Esophagus (tissue), 2 donors: ENCODE data around the gene SMG7. TPM values are rescaled to one million over a fixed set of nuclear protein-coding genes. Genes with fewer than 3 reads are reported as not detected.
A peak's percentile ranks its signal among the peaks of the same experiment; 100 is the strongest.
"Not testable (repeated sequence)": the region's sequence is repeated elsewhere in the genome, so short reads cannot be mapped to it uniquely, and the experiment has no call there.

Source experiments
- H3K27ac ChIP-seq, 2 donors: one replicate each; pipeline ENCODE4 v1.5.1; 2013; ENCODE audit warnings: low read depth in 2 of 2, mild to moderate bottlenecking in 2 of 2, inconsistent platforms in 1 of 2, low read length in 1 of 2, moderate library complexity in 1 of 2
- H3K27me3 ChIP-seq, 2 donors: one replicate each; pipeline ENCODE4 v1.6.1; 2013; ENCODE audit warnings: low read length in 2 of 2, control low read depth in 1 of 2, mild to moderate bottlenecking in 1 of 2; ENCODE audit not compliant: insufficient read depth in 2 of 2, control insufficient read depth in 1 of 2
- H3K36me3 ChIP-seq, 2 donors: one replicate each; pipeline ENCODE4 v1.6.1; 2013; ENCODE audit warnings: low read length in 1 of 2; ENCODE audit not compliant: control insufficient read depth in 2 of 2, insufficient read depth in 2 of 2
- H3K4me1 ChIP-seq, 2 donors: one replicate each; pipeline ENCODE4 v1.6.1; 2013; ENCODE audit warnings: low read length in 1 of 2; ENCODE audit not compliant: control insufficient read depth in 2 of 2, insufficient read depth in 2 of 2
- H3K4me3 ChIP-seq, 2 donors: one replicate each; pipeline ENCODE4 v1.5.1; 2013; ENCODE audit warnings: low read length in 2 of 2, mild to moderate bottlenecking in 2 of 2, low read depth in 1 of 2, moderate library complexity in 1 of 2
- H3K9me3 ChIP-seq, 2 donors: one replicate each; pipeline ENCODE4 v1.6.1; 2013; ENCODE audit warnings: mild to moderate bottlenecking in 2 of 2, low read depth in 1 of 2, low read length in 1 of 2, moderate library complexity in 1 of 2; ENCODE audit not compliant: control insufficient read depth in 2 of 2, insufficient read depth in 1 of 2
- WGBS, 2 donors: extraction: QIAGEN DNeasy Blood & Tissue Kit; methylation state at CpG; one replicate each; pipeline ENCODE4 v1.1.7; 2013; 5-methylcytosine and 5-hydroxymethylcytosine counted together
- polyA plus RNA-seq, 2 donors: library from polyadenylated mRNA; stranded (reverse); fragments of 200-250 nt; gene quantifications; one replicate each; pipeline ENCODE4 v1.2.3, GENCODE V29; 2013
- donor health status: healthy with polysubstance abuse.
- donor health status: Bipolar disorder and iron deficiency.

The SMG7 gene
- polyA plus RNA-seq, result 10 to 100 TPM; 13.2 to 14.3 TPM

DNA sequence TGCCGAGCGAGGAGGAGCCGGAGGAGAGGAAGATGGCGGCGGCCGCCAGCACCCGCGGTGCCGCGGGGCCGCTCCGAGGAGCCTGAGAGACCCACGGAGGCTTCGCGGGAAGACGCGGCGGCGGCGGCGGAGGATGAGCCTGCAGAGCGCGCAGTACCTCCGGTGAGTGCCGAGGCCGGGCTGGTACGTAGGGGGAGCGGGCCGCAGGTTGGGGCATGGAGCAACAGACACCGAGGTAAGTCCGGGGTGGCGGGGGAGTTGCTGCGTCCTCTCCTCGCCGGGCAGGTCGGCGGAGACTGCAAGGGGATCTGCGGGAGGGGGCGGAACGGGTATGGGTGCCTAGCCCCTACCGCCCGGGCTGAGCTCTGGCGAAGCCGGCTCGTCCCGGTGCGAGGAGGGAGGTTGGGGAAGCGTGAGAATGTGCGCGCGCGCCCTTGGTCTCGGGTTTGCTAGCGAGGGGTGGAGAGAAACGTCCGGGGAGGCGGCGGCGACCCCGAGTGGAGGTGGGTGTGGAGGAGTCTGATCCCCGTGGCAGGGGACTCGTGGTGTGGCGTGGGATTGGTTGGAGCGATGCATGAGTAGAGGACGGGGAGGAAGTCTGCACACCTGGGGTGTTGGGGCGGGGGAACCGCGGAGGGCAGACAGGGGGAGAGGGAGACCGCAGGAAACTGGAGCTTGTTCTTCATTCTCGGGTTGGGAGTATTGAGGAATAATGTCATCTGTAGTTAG is at the start of gene SMG7:
Gene SMG7 (plus strand): TSS at position 12 of the 729 bp plus-strand sequence. CDS start 122 bp downstream, at position 134.
- 0 to 1% methylated on average over 69 to 70 of the region's 70 CpGs for WGBS, 2 donors
- peak within 1 kb of the TSS; percentile 76 to 99 for H3K4me3 ChIP-seq
- H3K4me1 ChIP-seq, result peaks cover 0 to 3% of the 10 kb centered on the region in 2 donors
- H3K27ac ChIP-seq, result peak within 1 kb of the TSS; percentile 97 to 100
- H3K27me3 ChIP-seq, result no peaks in the 10 kb centered on the region
- no peaks in the 10 kb centered on the region for H3K9me3 ChIP-seq
- H3K36me3 ChIP-seq, result no peaks in the 10 kb centered on the region

GRCh38 chr1:183423541-183423940 is 48.8 kb upstream of the SMG7 start:
- Histone ChIP-seq H3K4me3 (no peak overlapping the region), H3K27ac (no peak overlapping the region)
- 41 to 43% methylated on average over 1 of the region's 1 CpG for WGBS, 2 donors

GRCh38 chr1:183424691-183425090 is 47.6 kb upstream of the SMG7 start:
- H3K4me3 ChIP-seq, result no peak overlapping the region
- H3K36me3 ChIP-seq, result no peaks in the 10 kb centered on the region
- H3K27me3 ChIP-seq, result peaks cover 0 to 2% of the 10 kb centered on the region in 2 donors
- no peak overlapping the region for H3K27ac ChIP-seq
- no peaks in the 10 kb centered on the region for H3K4me1 ChIP-seq
- H3K9me3 ChIP-seq, result no peaks in the 10 kb centered on the region

More at GRCh38 chr1:183423541-183423940, 48.8 kb upstream of the SMG7 start:
- peaks cover 0 to 2% of the 10 kb centered on the region in 2 donors for H3K27me3 ChIP-seq
- no peaks in the 10 kb centered on the region for H3K4me1 ChIP-seq
- no peaks in the 10 kb centered on the region for H3K36me3 ChIP-seq
- H3K9me3 ChIP-seq, result no peaks in the 10 kb centered on the region

- not testable (repeated sequence) for H3K27me3 ChIP-seq, H3K36me3 ChIP-seq, H3K27ac ChIP-seq, H3K9me3 ChIP-seq, H3K4me1 ChIP-seq, H3K4me3 ChIP-seq
- WGBS, 2 donors, result 41% methylated on average over 2 to 3 of the region's 3 CpGs
Measured at GRCh38 chr1:183427591-183427990, 44.7 kb upstream of the SMG7 start.

DNA sequence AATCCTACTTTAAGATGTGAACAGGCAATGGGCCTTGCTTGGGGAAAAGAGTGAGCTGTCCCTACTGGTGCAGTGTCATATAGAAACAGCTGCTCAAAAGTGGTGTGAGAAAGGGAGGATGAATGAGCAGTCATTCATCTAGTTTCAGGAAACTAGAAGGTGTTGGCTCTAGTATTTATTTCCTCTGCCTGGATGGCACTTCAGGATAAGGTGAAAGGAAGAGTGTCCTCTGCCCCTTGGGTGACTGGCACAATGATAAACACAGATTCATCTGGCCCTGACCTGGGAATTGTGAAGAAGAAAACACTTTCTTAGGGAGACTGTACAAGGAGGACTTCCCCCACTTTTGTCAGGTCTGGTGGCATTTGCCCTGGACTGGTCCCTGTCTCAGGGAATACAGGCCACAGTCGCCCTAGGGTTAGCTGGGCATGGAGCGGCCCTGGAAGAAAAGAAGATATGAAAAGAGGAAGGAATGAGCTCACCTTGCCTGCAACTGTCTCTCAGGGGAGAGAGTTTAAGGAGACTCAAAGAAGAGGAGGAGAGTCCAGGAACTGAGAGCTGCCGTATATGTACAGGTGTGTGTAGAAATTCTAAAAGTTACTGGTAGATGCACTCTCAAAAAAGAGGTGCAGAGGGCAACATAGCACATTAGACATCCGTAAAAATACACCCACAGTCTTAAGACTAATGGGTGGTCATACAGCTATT is 40.3 kb upstream of the SMG7 start:
- no peaks in the 10 kb centered on the region for H3K4me1 ChIP-seq
- H3K4me3 ChIP-seq, result no peak overlapping the region
- no peaks in the 10 kb centered on the region for H3K27me3 ChIP-seq
- H3K36me3 ChIP-seq, result no peaks in the 10 kb centered on the region
- H3K9me3 ChIP-seq, result no peaks in the 10 kb centered on the region
- WGBS, 2 donors, result 86 to 89% methylated on average over 4 of the region's 4 CpGs
- no peak overlapping the region for H3K27ac ChIP-seq

DNA sequence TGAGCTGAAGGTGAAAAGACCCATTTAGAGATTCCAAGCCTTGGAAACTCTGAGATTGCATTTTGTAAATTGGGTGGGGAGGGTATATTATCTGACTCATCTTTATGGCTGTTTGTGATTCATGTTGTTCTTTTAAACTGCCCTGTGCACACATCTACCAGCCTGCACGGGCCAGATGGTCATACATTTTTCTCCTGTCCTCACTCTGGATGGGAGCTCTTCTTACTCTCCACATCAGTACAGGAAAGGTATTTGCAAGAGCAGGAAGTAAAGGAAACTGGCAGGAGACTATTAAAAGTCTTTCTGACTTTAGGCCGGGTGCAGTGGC is 39.8 kb upstream of the SMG7 start:
- no peak overlapping the region for H3K4me3 ChIP-seq
- H3K36me3 ChIP-seq, result no peaks in the 10 kb centered on the region
- 53 to 60% methylated on average over 2 of the region's 2 CpGs for WGBS, 2 donors
- H3K4me1 ChIP-seq, result no peaks in the 10 kb centered on the region
- no peak overlapping the region for H3K27ac ChIP-seq
- no peaks in the 10 kb centered on the region for H3K27me3 ChIP-seq
- H3K9me3 ChIP-seq, result no peaks in the 10 kb centered on the region

- H3K27ac ChIP-seq, result no peak overlapping the region
- H3K9me3 ChIP-seq, result no peaks in the 10 kb centered on the region
- WGBS, 2 donors, result 25 to 58% methylated on average over 1 of the region's 1 CpG
- H3K27me3 ChIP-seq, result no peaks in the 10 kb centered on the region
- H3K4me1 ChIP-seq, result no peaks in the 10 kb centered on the region
- no peaks in the 10 kb centered on the region for H3K36me3 ChIP-seq
- no peak overlapping the region for H3K4me3 ChIP-seq
Measured at GRCh38 chr1:183433703-183434102, 38.6 kb upstream of the SMG7 start.

DNA sequence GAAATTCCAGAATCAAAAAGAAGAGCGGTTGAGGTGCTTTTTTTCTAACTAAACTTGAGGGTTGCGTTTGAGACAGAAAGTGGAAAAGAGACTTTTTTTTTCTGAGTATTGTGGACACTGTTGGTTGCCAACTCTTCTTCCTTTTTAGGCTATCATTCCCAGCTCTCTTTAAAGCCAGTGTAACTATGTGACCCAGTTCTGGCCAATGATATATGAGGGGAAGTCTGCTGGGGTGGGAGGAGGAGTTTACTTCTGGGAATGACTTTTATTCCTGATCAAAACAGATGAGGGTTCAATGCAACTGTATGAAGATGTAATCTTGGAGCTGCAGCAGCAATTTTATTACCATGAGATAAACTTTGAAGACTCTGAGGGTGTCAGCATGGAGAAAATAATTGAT is 36.8 kb upstream of the SMG7 start:
- Histone ChIP-seq H3K4me3 (no peak overlapping the region), H3K4me1 (no peaks in the 10 kb centered on the region), H3K27ac (no peak overlapping the region), H3K27me3 (no peaks in the 10 kb centered on the region), H3K9me3 (no peaks in the 10 kb centered on the region), H3K36me3 (no peaks in the 10 kb centered on the region)
- 81 to 91% methylated on average over 2 of the region's 2 CpGs for WGBS, 2 donors

- H3K36me3 ChIP-seq, result no peaks in the 10 kb centered on the region
- H3K27me3 ChIP-seq, result no peaks in the 10 kb centered on the region
- no peaks in the 10 kb centered on the region for H3K9me3 ChIP-seq
- H3K4me1 ChIP-seq, result no peaks in the 10 kb centered on the region
- H3K27ac ChIP-seq, result no peak overlapping the region
- WGBS, 2 donors, result 84 to 86% methylated on average over 2 of the region's 2 CpGs
- H3K4me3 ChIP-seq, result no peak overlapping the region
Measured at GRCh38 chr1:183438060-183438459, 34.2 kb upstream of the SMG7 start.

DNA sequence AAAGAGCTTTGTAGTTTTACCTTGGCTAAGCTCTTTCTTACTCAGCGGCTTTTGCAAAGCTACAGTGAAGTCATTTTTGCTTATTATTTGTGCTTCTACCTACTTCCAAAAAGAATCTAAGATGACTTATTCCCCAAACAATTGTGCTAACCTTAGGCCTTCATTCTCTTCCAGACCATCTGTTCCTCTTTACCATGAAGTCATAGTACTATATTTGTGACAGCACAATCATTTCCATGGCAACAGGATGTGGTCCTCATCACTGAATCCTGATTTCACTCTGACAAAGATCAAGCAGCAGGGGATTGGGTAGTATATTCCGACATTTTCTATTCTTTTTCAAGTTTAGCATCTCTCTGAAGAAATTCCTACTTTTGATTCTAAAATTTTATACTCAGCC is 29.3 kb upstream of the SMG7 start:
- 89 to 91% methylated on average over 2 of the region's 2 CpGs for WGBS, 2 donors
- H3K9me3 ChIP-seq, result no peaks in the 10 kb centered on the region
- no peaks in the 10 kb centered on the region for H3K27me3 ChIP-seq
- H3K27ac ChIP-seq, result no peak overlapping the region
- no peaks in the 10 kb centered on the region for H3K36me3 ChIP-seq
- H3K4me3 ChIP-seq, result no peak overlapping the region
- H3K4me1 ChIP-seq, result no peaks in the 10 kb centered on the region
